Activated CD4-positive, alpha-beta T cell treated with anti-CD3 and anti-CD28 coated beads, Interleukin-2, Interleukin-4, amounts not matched to agents 100 ng/mL and 50 ng/mL, durations not matched to agents 16 hours and 8 hours (primary cell): ENCODE results near the gene GET4.
"Not testable (repeated sequence)": the region's sequence is repeated elsewhere in the genome, so short reads cannot be mapped to it uniquely, and the experiment has no call there.

Source experiments
- DNase-seq: peaks from one replicate; pipeline ENCODE4 v3.0.0-alpha.2; 2020; ENCODE audit warnings: low spot score

Gene GET4

DNA sequence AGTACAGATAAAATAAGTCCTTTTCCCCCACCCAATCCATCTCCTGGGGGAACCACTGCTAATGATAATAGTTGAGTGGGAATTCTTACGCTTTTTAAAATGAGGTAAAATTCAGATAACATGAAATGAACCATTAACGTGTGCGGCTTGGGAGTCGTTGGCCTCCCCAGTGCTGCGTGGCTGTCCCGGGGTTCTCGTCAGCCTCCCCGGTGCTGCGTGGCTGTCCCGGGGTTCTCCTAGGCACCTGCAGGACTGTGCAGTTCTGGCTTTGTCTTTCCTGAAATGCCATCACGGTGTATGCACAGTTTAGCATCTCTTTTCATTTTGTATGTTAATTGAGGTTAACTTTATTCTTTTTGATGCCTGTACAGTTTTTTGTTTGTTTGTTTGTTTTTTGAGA lies 30.6 kb upstream of the GET4 start:
- DNase-seq: no peak

DNA sequence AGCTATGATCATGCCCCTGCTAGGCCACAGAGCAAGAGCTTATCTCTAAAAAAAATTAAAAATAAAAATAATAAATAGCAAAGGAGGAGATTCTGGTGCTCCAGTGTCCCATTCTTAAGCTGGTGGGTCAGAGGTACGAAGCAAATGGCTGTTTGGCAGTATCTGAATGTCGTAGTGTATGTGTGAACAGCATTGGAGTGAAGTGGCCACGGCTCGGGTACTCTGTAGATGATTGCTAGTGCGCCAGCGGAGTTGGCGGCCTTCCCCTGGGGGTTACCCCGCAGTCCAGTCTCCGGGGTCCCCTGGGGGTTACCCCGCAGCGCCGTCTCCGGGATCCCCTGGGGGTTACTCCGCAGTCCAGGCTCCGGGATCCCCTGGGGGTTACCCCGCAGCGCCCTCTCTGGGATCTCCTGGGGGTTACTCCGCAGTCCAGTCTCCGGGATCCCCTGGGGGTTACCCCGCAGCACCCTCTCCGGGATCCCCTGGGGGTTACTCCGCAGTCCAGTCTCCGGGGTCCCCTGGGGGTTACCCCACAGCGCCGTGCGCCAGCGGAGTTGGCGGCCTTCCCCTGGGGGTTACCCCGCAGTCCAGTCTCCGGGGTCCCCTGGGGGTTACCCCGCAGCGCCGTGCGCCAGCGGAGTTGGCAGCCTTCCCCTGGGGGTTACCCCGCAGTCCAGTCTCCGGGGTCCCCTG lies 29.2 kb upstream of the GET4 start:
- not testable (repeated sequence) for DNase-seq

DNA sequence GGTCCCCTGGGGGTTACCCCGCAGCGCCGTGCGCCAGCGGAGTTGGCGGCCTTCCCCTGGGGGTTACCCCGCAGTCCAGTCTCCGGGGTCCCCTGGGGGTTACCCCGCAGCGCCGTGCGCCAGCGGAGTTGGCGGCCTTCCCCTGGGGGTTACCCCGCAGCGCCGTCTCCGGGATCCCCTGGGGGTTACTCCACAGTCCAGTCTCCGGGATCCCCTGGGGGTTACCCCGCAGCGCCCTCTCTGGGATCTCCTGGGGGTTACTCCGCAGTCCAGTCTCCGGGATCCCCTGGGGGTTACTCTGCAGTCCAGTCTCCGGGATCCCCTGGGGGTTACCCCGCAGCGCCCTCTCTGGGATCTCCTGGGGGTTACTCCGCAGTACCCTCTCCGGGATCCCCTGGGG lies 28.6 kb upstream of the GET4 start:
- DNase-seq: not testable (repeated sequence)

DNA sequence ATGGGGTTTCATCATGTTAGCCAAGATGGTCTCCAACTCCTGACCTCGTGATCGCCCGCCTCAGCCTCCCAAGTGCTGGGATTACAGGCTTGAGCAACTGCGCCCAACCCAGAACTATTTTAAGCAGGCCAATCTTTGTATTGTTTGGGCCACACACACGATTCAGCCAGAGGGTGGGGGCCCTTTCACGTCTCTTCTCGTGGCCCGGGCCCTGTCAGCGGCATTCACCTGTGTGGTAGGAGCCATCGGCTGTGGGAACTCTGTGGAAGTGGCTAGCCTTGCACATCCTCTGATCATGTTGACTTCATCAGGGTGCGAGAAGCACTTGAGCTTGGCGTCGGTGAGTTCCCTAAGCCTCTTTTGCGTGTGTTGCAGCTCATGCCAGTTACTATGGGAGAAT lies 27.2 kb upstream of the GET4 start:
- no peak for DNase-seq

DNA sequence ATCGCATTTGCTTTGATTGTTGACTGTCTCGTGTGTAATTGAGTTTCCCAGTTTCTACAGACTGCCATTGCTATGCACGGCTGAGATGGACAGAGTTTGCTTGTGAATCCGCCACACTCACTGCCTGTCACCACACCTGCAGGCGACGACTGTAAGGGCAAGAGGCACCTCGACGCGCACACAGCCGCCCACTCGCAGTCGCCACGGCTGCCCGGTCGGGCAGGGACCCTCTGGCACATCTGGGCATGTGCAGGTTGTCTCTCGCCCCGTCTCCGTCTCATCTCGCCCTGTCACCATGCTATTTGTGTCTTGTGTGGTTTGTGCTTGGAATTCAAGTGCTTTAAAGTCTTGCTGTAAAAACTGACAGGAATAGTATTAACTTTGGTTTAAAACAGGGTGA lies 26.6 kb upstream of the GET4 start:
- DNase-seq: no peak

DNA sequence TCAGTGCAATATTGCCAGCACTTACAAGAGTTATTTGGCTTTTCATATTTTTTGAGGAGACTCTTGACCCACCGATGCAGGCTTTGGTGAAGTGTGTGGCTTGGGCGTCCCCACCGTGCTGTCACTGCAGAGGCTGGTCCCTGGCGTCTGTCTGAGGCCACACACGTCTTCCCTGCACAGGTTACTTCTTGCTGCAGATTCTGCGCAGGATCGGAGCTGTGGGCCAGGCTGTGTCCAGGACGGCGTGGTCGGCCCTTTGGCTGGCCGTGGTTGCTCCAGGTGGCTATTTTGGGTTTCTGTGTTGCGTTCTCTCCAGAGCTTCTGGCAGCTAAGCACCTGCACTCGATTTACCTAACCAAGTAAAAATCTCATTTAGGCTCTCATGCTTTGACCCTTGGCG lies 25.1 kb upstream of the GET4 start:
- no peak for DNase-seq

DNA sequence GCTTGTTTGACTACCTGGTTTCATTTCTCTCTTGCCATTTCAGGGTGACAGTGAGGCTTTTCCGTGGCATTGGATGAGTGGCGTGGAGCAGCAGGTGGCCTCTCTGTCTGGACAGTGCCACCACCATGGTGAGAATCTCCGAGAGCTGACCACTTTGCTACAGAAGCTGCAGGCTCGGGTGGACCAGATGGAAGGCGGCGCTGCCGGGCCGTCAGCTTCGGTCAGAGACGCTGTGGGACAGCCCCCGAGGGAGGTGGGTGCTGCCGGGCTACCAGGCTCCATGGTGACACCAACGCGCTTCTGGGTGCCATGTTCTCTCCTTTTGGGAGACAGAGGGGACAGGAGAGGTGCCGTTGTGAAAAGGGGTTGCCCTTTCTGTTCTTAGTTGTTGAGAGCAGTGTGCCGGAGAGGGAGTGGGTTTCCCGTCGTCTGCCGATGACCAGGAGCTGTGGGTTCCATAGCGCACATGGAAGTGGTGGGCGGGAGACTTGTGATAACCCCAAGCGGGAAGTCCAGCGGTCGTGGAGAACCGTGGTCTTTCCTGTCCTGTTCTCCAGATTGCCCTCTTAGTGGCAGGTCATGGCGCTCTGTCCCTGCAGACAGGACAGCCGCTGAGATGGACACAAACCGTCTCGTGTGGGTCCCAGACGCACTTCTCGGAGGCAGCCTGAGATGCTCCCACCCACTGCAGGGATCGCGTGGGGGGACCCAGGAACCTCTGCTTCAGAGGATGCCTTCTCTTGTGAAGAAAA lies 22.8 kb upstream of the GET4 start:
- DNase-seq: no peak

DNA sequence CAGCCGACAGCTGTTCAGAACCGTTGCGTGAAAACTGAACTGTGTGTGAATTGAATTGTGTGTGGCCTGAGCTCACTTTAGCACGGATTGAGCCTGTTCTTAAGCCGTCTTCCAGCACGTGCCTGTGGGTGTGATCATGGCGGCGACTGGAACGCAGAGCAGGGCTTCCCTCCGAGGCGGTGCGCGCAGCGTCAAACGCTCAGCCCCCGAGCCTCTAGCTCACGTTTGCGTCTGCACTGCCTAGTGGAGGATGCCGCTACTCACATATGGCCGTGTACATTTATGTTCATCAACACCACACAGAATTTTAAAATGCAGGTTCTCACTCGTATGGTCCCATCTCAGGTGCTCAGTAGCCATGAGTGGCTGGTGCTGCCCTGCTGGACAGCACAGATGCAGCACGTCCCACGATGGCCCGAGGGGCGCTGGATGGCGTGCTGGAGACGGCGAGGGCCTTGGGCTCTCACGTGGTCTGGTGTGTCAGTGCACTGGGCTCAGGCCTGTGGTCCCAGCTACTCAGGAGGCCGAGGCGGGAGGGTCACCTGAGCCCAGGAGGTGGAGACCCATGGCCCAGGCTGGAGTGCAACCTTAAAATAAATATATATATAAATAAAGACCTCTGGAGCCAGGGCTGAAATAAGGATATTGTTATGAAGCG lies 22.1 kb upstream of the GET4 start:
- DNase-seq: no peak

DNA sequence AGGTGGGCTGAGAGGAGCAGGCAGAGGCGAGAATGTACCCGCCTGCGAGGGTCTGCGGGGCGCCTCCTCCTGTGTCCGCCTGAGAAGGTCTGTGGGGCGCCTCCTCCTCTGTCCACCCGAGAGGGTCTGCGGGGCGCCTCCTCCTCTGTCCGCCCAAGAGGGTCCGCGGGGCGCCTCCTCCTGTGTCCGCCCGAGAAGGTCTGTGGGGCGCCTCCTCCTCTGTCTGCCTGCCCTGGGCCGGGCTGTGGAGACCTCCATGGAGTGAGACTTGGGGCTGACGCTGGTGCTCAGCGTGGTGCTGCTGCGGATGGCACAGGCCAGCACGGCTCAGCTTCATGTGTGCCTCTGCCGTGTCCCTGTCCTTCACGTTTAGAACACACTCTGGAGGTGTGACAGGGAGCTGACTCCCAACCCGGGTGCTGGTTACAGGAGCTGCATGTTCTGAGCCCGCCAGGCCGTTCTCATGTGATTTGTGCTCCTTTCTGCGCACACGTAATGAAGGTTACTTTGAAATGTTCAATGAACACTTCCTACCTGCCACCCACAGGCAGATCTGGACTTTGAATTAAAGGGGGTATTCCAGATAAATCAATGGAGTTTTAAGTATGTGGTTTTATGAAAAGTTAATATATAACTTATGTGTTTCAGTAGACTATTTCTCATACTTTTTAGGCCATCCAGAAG lies 20.5 kb upstream of the GET4 start:
- no peak for DNase-seq

DNA sequence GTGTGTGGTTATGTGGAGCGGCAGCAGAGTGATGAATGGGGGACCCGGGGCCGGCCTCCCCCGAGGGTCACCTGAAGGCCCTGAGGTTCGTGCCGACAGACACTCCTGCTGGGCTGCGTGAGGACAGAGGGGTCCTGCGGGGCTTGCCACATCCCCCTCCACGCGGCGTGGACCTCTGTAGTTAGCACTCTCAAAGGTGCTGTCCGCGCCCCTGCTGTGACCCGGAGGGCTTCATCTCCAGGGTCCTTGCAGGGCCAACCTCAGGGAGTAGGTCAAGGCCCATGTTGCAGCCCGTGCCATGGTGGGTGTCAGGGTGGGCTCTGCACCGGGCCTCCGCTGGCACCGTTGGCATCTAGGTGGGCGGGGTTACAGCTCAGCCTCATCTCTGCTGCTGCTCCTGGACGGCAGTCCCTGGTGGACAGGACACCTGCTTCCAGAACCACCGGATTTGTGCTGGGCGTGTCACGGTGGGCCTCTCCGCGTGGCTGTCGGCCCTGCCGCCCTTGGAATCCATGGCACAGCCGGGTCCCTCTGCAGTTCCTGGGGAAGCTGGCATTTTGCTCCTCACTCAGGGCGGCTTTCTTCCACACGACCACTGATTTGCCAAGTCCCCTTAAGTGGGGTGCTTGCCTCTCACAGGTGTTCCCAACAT lies 19.8 kb upstream of the GET4 start:
- DNase-seq: no peak

DNA sequence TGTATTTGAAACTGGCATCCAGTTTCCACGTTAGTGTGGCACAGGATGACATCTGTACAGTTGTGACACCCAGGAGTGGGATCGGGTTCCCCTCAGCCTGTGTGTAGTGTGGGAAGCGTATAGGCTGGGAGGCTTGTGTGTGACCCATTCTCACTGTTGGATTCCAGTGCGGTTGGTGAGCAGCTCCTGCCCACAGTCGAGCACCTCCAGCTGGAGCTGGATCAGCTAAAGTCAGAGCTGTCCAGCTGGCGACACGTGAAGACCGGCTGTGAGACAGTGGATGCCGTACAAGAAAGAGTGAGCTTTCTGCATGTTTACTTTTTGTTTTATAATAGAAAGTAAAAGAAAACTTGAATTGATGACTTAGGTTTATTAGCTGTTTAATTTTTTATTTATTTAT lies 18.7 kb upstream of the GET4 start:
- DNase-seq: no peak

DNA sequence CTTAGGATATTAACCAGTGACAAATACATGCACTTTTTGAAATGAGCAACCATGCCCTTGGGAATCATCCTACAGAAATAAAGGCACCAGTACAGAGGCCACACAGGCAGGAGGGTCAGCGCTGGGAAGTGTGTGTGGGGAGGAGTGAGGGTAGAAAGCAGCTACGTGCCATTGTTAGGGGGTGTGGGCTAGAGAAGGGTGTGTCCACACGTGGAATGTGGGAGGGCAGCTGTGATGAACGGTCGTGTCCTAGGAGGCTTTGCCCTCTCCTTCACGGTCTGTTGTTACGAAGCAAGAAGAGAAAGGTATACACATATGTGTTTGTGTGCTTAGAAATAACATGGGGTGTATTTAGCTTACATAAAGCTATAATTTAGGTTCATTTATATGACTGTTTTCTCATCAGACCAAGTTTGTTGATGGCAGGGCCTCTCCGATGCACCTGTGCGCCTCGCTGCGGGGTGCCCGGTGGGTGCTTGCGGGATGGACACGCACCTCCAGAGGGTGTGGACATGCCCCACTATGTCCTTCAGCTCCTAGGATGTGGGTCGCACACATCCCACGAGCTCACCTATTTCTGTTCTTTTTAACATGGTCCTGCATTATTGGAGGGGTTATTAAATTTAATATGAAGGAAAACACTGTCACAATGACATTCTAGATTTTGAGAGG lies 16.9 kb upstream of the GET4 start:
- DNase-seq: no peak

DNA sequence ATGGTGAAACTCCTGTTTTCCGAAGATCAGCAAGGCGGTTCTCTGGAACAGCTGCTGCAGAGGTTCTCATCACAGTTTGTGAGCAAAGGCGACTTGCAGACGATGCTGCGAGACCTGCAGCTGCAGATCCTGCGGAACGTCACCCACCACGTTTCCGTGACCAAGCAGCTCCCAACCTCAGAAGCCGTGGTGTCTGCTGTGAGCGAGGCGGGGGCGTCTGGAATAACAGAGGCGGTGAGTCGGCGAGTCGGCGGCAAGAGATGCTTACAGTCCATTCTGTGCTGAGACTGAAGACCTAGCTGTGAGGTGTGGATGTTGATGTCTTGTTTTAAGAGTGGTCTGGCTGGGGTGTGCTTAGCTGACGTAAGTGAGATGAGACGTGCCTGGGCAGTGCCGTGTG lies 16.2 kb upstream of the GET4 start:
- no peak for DNase-seq

DNA sequence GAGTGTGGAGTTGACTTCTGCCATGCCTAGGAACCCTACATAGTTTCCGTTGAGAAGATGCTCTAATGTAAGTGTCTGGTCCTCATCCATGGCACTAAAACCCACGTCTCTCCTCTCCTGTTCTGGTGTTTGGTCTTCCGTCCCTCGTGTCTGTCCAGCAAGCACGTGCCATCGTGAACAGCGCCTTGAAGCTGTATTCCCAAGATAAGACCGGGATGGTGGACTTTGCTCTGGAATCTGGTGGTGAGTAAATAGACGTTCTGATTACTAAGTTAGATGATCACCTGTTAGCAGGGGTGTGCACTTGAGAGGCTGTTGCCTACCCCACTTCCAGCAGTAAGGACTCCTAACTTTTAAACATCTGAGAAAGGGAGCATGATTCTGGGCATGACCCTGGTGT lies 15.1 kb upstream of the GET4 start:
- no peak for DNase-seq

DNA sequence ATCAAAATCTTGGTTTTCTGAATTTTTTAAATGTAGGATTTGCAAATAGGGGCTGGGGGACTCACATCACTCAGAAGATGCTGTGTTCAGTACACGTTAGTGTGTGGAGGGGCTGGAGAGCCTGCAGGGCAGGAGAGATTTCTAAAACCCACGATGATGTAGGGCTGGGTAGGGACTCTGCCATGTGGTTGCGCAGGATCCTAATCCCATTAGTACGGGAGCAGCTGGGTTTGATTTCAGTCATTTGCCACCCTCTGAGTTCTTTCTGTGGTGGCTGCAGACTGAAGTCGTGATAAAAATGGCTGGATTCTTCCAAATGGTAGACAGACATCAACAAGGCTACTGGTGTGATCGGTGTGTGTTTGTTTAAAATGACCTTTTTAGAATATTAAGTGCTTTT lies 14.2 kb upstream of the GET4 start:
- DNase-seq: no peak

DNA sequence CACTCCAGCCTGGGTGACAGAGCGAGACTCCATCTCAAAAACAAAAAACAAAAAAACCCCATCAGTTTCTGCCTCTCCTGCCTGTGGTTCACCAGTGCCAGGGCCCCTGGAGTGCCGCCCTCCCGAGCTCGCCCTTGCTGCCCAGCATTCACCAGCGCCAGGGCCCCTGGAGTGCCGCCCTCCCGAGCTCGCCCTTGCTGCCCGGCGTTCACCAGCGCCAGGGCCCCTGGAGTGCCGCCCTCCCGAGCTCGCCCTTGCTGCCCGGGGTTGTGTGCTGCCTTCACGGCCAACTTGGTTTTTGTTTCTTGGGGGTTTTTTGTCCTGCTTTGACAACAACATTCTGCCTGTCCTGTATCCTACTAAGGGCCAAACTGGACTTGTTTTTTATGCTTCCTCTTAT lies 13.2 kb upstream of the GET4 start:
- DNase-seq: no peak

DNA sequence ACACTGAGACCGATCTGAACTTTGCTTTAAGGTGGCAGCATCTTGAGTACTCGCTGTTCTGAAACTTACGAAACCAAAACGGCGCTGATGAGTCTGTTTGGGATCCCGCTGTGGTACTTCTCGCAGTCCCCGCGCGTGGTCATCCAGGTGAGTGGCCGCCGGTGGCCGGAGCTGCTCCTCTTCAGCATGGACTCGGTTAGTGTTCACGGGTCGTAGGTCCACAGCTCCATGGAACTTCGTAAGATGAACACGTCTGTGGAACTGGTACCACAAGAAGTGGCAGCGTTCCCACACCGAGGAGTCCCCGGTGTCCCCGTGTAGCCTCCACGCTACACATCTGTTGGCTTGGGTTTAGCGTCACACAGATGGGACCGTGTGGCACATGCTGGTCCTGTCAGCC lies 10.4 kb upstream of the GET4 start:
- DNase-seq: no peak

DNA sequence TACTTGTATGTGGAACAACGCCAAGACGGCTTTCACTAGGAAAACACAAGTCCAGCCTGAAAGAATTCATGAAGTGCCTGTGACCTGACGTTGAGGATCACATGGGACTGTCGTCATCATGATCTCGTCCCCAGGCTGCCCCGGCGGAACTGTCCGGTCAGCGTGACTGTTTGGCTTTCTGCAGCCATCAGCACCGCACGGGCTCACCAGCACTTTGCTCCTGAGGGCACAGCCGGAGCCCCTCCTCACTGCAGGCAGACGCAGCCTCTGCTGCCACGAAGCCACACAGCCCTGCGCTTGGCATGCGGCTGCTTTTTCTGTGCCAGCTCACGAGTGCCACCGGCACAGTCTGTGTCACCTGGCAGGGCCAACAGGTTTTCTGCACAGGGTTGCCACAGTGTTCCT lies 9.4 kb upstream of the GET4 start:
- no peak for DNase-seq

DNA sequence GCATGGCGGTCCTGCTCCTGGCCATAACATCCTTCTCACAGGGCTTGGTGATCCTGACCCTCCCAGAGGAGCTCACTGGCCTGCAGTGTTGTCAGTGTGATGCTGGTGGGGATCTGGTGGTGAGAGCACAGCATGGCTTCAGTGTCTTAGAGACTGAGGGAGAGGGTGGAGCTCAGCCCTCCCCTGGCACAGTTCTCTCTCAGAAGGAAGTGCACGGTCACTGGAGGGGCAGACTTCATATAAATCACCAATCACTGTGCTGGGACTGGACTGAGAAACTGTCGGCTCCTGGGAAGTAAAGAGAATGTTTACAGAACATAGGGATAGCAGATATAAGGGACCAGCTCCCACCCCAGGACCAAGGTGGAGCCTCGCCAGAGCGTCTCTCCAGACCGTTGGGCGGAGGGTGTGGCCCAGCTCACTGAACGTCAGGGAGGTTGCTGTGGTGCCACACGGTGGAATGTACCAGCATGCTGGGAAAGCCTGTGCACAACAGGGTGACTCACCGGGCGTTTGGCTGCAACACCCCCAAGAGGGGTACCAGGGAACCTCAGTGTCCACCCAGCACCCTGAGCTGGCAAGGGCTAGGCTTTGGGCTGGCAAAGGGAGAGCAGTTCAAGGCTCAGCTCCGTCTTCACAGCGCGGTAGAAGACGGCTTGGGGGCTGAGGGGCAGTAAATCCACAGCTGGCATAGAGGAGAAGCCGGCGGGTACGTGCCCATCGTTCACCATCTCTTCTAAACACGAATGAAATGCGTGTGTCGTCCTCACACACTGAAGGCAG lies 8.8 kb upstream of the GET4 start:
- DNase-seq: no peak

DNA sequence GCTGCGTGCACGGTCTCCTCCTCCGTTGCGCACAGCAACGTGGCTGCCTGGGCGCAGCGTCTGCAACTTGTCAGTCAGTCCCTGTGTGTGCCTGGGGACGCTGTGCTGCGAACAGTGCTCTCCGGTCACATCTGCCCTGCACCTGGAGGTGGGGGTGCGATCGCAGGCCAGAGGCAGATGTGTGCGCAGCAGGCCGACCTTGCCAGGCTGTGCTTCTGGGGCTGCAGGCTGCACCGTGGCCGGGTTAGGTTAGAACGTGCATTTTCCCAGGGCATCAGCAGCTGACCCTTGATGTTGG lies 8.2 kb upstream of the GET4 start:
- DNase-seq: no peak

DNA sequence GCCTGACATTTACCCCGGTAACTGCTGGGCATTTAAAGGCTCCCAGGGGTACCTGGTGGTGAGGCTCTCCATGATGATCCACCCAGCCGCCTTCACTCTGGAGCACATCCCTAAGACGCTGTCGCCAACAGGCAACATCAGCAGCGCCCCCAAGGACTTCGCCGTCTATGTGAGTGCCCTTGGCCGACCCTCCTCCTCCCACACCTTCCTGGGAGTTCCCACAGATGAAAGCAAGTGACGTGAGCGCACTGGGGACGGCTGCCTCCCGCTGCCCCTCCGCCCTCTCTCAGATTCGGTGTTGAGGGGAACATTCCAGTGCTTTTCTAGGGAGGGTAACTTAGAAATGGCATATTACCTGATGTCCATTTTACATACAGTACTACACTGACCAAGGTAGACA lies 7.0 kb upstream of the GET4 start:
- no peak for DNase-seq
